OCI-LY3 (cell line): Measurements from ENCODE around the gene ZMIZ1.

Experiments used
- EZH2phosphoT487 ChIP-seq: fragments of 200-600 bp; shearing (Covaris generic); IDR thresholded peaks from 2 replicates; pipeline ENCODE4 v1.6.1; 2018; ENCODE audit warnings: antibody characterized with exemption, mixed run types, low read depth
- TF ChIP-seq, protein P1 (sequence below): fragments of 200-600, 300-600 bp; sonication (generic); IDR thresholded peaks from 2 replicates; pipeline ENCODE4 v1.5.1; 2014; ENCODE audit warnings: antibody characterized with exemption, low read length, low read depth

GRCh38 chr10:79045566-79046175 lies 23.1 kb upstream of the ZMIZ1 start:
- TF ChIP-seq, protein P1, sequence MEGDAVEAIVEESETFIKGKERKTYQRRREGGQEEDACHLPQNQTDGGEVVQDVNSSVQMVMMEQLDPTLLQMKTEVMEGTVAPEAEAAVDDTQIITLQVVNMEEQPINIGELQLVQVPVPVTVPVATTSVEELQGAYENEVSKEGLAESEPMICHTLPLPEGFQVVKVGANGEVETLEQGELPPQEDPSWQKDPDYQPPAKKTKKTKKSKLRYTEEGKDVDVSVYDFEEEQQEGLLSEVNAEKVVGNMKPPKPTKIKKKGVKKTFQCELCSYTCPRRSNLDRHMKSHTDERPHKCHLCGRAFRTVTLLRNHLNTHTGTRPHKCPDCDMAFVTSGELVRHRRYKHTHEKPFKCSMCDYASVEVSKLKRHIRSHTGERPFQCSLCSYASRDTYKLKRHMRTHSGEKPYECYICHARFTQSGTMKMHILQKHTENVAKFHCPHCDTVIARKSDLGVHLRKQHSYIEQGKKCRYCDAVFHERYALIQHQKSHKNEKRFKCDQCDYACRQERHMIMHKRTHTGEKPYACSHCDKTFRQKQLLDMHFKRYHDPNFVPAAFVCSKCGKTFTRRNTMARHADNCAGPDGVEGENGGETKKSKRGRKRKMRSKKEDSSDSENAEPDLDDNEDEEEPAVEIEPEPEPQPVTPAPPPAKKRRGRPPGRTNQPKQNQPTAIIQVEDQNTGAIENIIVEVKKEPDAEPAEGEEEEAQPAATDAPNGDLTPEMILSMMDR, result no peak
- TF ChIP-seq EZH2phosphoT487, result no peak
